HepG2 (cell line): Measurements from ENCODE around the gene SGSH.

Experiments used
- AGO2 ChIP-seq: fragments of 200-400 bp; formaldehyde crosslinking; optimal IDR thresholded peaks from 2 replicates; pipeline ENCODE3; 2017; ENCODE audit warnings: mild to moderate bottlenecking, low read depth, low read length, moderate library complexity
- CREM ChIP-seq, 2 experiments: sonication (generic) in 1 of 2; formaldehyde crosslinking in 1 of 2; IDR thresholded peaks; 2 replicates each; pipeline versions ENCODE4 v1.4.0 to v1.6.1; 2016 to 2020; ENCODE audit warnings: antibody characterized with exemption in 1 of 2, mild to moderate bottlenecking in 1 of 2, missing genetic modification reagents in 1 of 2
- CTCF ChIP-seq: sonication (generic); formaldehyde crosslinking; IDR thresholded peaks from 2 replicates; pipeline ENCODE4 v1.5.0; 2020; ENCODE audit warnings: mild to moderate bottlenecking, missing genetic modification reagents, moderate library complexity
- GMEB1 ChIP-seq: sonication (generic); formaldehyde crosslinking; IDR thresholded peaks from 2 replicates; pipeline ENCODE4 v1.5.1; 2020; ENCODE audit warnings: missing genetic modification reagents, mild to moderate bottlenecking, borderline replicate concordance
- MYC ChIP-seq: sonication (generic); formaldehyde crosslinking; IDR thresholded peaks from 2 replicates; pipeline ENCODE4 v1.9.0; 2021; ENCODE audit warnings: missing genetic modification reagents, borderline replicate concordance
- PBX3 ChIP-seq: sonication (generic); formaldehyde crosslinking; IDR thresholded peaks from 2 replicates; pipeline ENCODE4 v1.8.1; 2023; ENCODE audit warnings: missing genetic modification reagents, inconsistent platforms, borderline replicate concordance
- PHF20 ChIP-seq: sonication (generic); formaldehyde crosslinking; IDR thresholded peaks from 2 replicates; pipeline ENCODE4 v1.5.0; 2020; ENCODE audit warnings: mild to moderate bottlenecking, missing genetic modification reagents
- REST ChIP-seq, 2 experiments: IDR thresholded peaks; 2 replicates each; pipeline ENCODE4 v1.6.1; 2011 to 2012; ENCODE audit warnings: low read length in 2 of 2, borderline replicate concordance in 1 of 2, low read depth in 1 of 2, mild to moderate bottlenecking in 1 of 2, moderate library complexity in 1 of 2
- SOX5 ChIP-seq: IDR thresholded peaks from 2 replicates; pipeline ENCODE4 v1.6.1; 2016; ENCODE audit warnings: borderline replicate concordance
- SRF ChIP-seq: IDR thresholded peaks from 2 replicates; pipeline ENCODE4 v1.6.1; 2011; ENCODE audit warnings: mild to moderate bottlenecking, low read depth, low read length, moderate library complexity
- TFDP1 ChIP-seq: IDR thresholded peaks from 2 replicates; pipeline ENCODE4 v1.6.1; 2016; ENCODE audit warnings: missing compliant biosample characterization, missing genetic modification reagents, borderline replicate concordance
- WIZ ChIP-seq: sonication (generic); formaldehyde crosslinking; IDR thresholded peaks from 2 replicates; pipeline ENCODE4 v1.5.1; 2020; ENCODE audit warnings: mild to moderate bottlenecking, missing genetic modification reagents
- ZNF75D ChIP-seq: sonication (generic); formaldehyde crosslinking; IDR thresholded peaks from 2 replicates; pipeline ENCODE4 v1.8.1; 2023; ENCODE audit warnings: missing genetic modification reagents, mild to moderate bottlenecking, borderline replicate concordance

GRCh38 chr17:80180192-80180591, 39.9 kb downstream of the SGSH start:
- TF ChIP-seq CTCF (CRISPR knock-in tag) = no peak
- no peak for TF ChIP-seq REST (IDR thresholded peaks at IDR 0.05; ENCODE audit: borderline replicate concordance in 1 of 2, low read depth in 1 of 2, low read length in 2 of 2)
- TF ChIP-seq GMEB1 (CRISPR knock-in tag) = no peak
- no peak for TF ChIP-seq PHF20
- TF ChIP-seq AGO2 = no peak
- no peak for TF ChIP-seq SOX5 (CRISPR knock-in tag)
- TF ChIP-seq ZNF75D (CRISPR knock-in tag) = no peak
- TF ChIP-seq TFDP1 (CRISPR knock-in tag) = no peak
- TF ChIP-seq WIZ (CRISPR knock-in tag) = no peak
- no peak for TF ChIP-seq CREM (IDR thresholded peaks at IDR 0.05)
- no peak for TF ChIP-seq CREM (CRISPR knock-in tag; IDR thresholded peaks at IDR 0.05)
- TF ChIP-seq PBX3 (CRISPR knock-in tag) = no peak
- no peak for TF ChIP-seq SRF
- TF ChIP-seq MYC (CRISPR knock-in tag) = no peak
